GM23338 (cell line): ENCODE results near the gene AK6. TPM values are rescaled to one million over a fixed set of nuclear protein-coding genes. Genes with fewer than 3 reads are reported as not detected.

ENCODE experiments used
- ATAC-seq: fragments of 200-7000 bp; cut with Tn5 transposase; 3 replicates; pipeline ENCODE4 v1.9.1; 2020
- DNase-seq: peaks from one replicate; pipeline ENCODE4 v3.0.0-alpha.2; 2015; ENCODE audit warnings: low spot score
- H2AFZ ChIP-seq: fragments of 200-600 bp; sonication (generic); 2 replicates; pipeline ENCODE4 v1.8.0; 2016; ENCODE audit warnings: antibody characterized with exemption, mild to moderate bottlenecking, moderate library complexity
- H3F3A ChIP-seq: fragments of 200-600 bp; sonication (generic); replicated peaks from 2 replicates; pipeline ENCODE4 v1.8.0; 2017; ENCODE audit warnings: antibody characterized with exemption, mixed run types, low read depth
- H3K27ac ChIP-seq: fragments of 200-600 bp; sonication (generic); 2 replicates; pipeline ENCODE4 v1.6.1; 2016; ENCODE audit warnings: low read depth
- H3K27me3 ChIP-seq: fragments of 200-600 bp; sonication (generic); 2 replicates; pipeline ENCODE4 v1.8.0; 2016; ENCODE audit warnings: mild to moderate bottlenecking, mixed run types, moderate library complexity; ENCODE audit not compliant: insufficient read depth
- H3K36me3 ChIP-seq: fragments of 200-600 bp; sonication (generic); 2 replicates; pipeline ENCODE4 v1.8.0; 2016; ENCODE audit warnings: mild to moderate bottlenecking; ENCODE audit not compliant: insufficient read depth
- H3K4me1 ChIP-seq: fragments of 200-600 bp; sonication (generic); 2 replicates; pipeline ENCODE4 v1.8.0; 2016; ENCODE audit warnings: mild to moderate bottlenecking, moderate library complexity; ENCODE audit not compliant: insufficient read depth
- H3K4me2 ChIP-seq: fragments of 200-600 bp; sonication (generic); 2 replicates; pipeline ENCODE4 v1.7.1; 2017; ENCODE audit warnings: mixed run types
- H3K4me3 ChIP-seq: fragments of 200-600 bp; sonication (generic); 2 replicates; pipeline ENCODE4 v1.6.1; 2016; ENCODE audit warnings: mixed run types
- H3K79me2 ChIP-seq: fragments of 200-600 bp; sonication (generic); replicated peaks from 2 replicates; pipeline ENCODE4 v1.8.0; 2017; ENCODE audit warnings: mild to moderate bottlenecking; ENCODE audit not compliant: insufficient read depth
- H3K9me2 ChIP-seq: fragments of 200-600 bp; sonication (generic); 2 replicates; pipeline ENCODE4 v1.8.0; 2017; ENCODE audit not compliant: insufficient read depth
- H4K20me1 ChIP-seq: fragments of 200-600 bp; sonication (generic); replicated peaks from 2 replicates; pipeline ENCODE4 v1.8.0; 2017; ENCODE audit warnings: mild to moderate bottlenecking; ENCODE audit not compliant: insufficient read depth
- H3K27ac Mint-ChIP-seq: 2 replicates; pipeline ENCODE4 v1.8.0; 2020; ENCODE audit warnings: inconsistent platforms, mild to moderate bottlenecking, moderate library complexity, mixed read lengths
- H3K27me3 Mint-ChIP-seq: 3 replicates; pipeline ENCODE4 v1.8.0; 2022; ENCODE audit warnings: low read depth, mild to moderate bottlenecking, moderate library complexity, mixed read lengths, inconsistent platforms; ENCODE audit not compliant: insufficient read depth, poor library complexity
- H3K36me3 Mint-ChIP-seq: 3 replicates; pipeline ENCODE4 v1.8.0; 2021; ENCODE audit warnings: low read depth, mild to moderate bottlenecking, inconsistent platforms, moderate library complexity, mixed read lengths
- H3K4me1 Mint-ChIP-seq: 3 replicates; pipeline ENCODE4 v1.8.0; 2020; ENCODE audit warnings: mild to moderate bottlenecking, inconsistent platforms, mixed read lengths
- H3K4me3 Mint-ChIP-seq: 3 replicates; pipeline ENCODE4 v1.8.0; 2021; ENCODE audit warnings: moderate library complexity, mild to moderate bottlenecking, inconsistent platforms, mixed read lengths
- H3K9me3 Mint-ChIP-seq: 3 replicates; pipeline ENCODE4 v1.8.0; 2020; ENCODE audit warnings: moderate library complexity, mild to moderate bottlenecking, inconsistent platforms, mixed read lengths
- CREB1 ChIP-seq: fragments of 250-450 bp; sonication (Bioruptor Pico); IDR thresholded peaks from 2 replicates; pipeline ENCODE4 v1.5.0; 2020; ENCODE audit warnings: low read depth, mild to moderate bottlenecking, moderate library complexity
- EZH2phosphoT487 ChIP-seq: fragments of 200-600 bp; sonication (generic); IDR thresholded peaks from one replicate; pipeline ENCODE4 v1.8.1; 2018; ENCODE audit warnings: antibody characterized with exemption; ENCODE audit not compliant: unreplicated experiment
- JUNB ChIP-seq: IDR thresholded peaks from one replicate; pipeline ENCODE4 v1.6.1; 2016; ENCODE audit warnings: antibody characterized with exemption; ENCODE audit not compliant: unreplicated experiment
- NANOG ChIP-seq: IDR thresholded peaks from 2 replicates; pipeline ENCODE4 v1.6.1; 2016; ENCODE audit warnings: antibody characterized with exemption, borderline replicate concordance
- POLR2AphosphoS5 ChIP-seq: IDR thresholded peaks from 2 replicates; pipeline ENCODE4 v1.6.1; 2016; ENCODE audit warnings: antibody characterized with exemption, low read depth
- ZNF114 ChIP-seq: fragments of 250-450 bp; sonication (Bioruptor Pico); IDR thresholded peaks from 2 replicates; pipeline ENCODE4 v1.5.0; 2020; ENCODE audit warnings: mild to moderate bottlenecking, moderate library complexity
- ZNF331 ChIP-seq: fragments of 250-450 bp; sonication (Bioruptor Pico); IDR thresholded peaks from 2 replicates; pipeline ENCODE4 v1.5.0; 2020; ENCODE audit warnings: low read depth, mild to moderate bottlenecking, moderate library complexity
- ZNF462 ChIP-seq: fragments of 250-450 bp; sonication (Bioruptor Pico); IDR thresholded peaks from 2 replicates; pipeline ENCODE4 v1.5.0; 2020; ENCODE audit warnings: mild to moderate bottlenecking, moderate library complexity
- polyA plus RNA-seq: library from polyadenylated mRNA; unstranded; fragments of >200 nt; fragmentation: Nextera tagmentation; extraction: Ambion mirVana; gene quantifications from 2 replicates; pipeline ENCODE4 v1.2.1, GENCODE V29; 2016
- total RNA-seq: library from RNA; depleted of rRNA; stranded (reverse); fragments of >200 nt; shearing (Covaris generic); gene quantifications from 2 replicates; pipeline ENCODE4 v1.2.3, GENCODE V29; 2014
- TF ChIP-seq, protein P1 (sequence below): IDR thresholded peaks from one replicate; pipeline ENCODE4 v1.6.1; 2018; ENCODE audit warnings: antibody characterized with exemption; ENCODE audit not compliant: unreplicated experiment
- TF ChIP-seq, protein P2 (sequence below): IDR thresholded peaks from 2 replicates; pipeline ENCODE4 v1.6.1; 2016; ENCODE audit warnings: antibody characterized with exemption
- TF ChIP-seq, protein P3 (sequence below), 2 experiments: fragments of 200-600 bp in 1 of 2; sonication (generic) in 1 of 2; conservative IDR thresholded peaks; 2 replicates each; pipeline versions ENCODE4 v1.5.1 to v1.6.1; 2016 to 2017; ENCODE audit warnings: antibody characterized with exemption in 2 of 2, low read depth in 2 of 2, mild to moderate bottlenecking in 2 of 2, moderate library complexity in 1 of 2

The AK6 gene
- total and polyA plus RNA-seq, 2 experiments from 2014 or later, result 37.3 to 260 TPM

DNA sequence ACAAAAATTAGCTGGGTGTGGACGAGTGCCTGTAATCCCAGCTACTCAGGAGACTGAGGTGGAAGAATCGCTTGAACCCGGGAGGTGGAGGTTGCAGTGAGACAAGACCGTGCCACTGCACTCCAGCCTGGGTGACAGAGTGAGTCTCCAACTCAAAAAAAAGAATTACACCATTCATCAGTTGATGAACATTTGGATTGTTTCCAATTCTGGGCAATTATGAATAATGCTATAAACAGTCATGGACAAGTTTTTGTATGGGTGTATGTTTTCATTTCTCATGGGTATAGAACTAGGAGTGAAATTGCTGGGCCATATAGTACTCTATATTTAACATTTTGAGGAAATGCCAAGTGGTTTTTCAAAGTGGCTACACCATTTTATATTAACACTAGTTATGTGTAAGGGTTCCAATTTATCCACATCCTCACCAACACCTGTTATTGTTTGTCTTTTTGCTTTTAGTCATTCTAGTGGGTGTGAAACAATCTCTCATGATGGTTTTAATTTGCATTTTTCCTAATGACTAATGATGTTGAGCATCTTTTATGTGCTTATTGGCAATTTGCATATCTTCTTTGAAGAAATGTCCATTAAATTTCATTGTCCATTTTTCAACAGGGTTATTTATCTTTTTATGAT is 27.7 kb downstream of the AK6 start (continued):
- TF ChIP-seq, protein P1, sequence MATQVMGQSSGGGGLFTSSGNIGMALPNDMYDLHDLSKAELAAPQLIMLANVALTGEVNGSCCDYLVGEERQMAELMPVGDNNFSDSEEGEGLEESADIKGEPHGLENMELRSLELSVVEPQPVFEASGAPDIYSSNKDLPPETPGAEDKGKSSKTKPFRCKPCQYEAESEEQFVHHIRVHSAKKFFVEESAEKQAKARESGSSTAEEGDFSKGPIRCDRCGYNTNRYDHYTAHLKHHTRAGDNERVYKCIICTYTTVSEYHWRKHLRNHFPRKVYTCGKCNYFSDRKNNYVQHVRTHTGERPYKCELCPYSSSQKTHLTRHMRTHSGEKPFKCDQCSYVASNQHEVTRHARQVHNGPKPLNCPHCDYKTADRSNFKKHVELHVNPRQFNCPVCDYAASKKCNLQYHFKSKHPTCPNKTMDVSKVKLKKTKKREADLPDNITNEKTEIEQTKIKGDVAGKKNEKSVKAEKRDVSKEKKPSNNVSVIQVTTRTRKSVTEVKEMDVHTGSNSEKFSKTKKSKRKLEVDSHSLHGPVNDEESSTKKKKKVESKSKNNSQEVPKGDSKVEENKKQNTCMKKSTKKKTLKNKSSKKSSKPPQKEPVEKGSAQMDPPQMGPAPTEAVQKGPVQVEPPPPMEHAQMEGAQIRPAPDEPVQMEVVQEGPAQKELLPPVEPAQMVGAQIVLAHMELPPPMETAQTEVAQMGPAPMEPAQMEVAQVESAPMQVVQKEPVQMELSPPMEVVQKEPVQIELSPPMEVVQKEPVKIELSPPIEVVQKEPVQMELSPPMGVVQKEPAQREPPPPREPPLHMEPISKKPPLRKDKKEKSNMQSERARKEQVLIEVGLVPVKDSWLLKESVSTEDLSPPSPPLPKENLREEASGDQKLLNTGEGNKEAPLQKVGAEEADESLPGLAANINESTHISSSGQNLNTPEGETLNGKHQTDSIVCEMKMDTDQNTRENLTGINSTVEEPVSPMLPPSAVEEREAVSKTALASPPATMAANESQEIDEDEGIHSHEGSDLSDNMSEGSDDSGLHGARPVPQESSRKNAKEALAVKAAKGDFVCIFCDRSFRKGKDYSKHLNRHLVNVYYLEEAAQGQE, result no peak
- TF ChIP-seq, protein P2, sequence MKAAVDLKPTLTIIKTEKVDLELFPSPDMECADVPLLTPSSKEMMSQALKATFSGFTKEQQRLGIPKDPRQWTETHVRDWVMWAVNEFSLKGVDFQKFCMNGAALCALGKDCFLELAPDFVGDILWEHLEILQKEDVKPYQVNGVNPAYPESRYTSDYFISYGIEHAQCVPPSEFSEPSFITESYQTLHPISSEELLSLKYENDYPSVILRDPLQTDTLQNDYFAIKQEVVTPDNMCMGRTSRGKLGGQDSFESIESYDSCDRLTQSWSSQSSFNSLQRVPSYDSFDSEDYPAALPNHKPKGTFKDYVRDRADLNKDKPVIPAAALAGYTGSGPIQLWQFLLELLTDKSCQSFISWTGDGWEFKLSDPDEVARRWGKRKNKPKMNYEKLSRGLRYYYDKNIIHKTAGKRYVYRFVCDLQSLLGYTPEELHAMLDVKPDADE, result no peak
- TF ChIP-seq ZNF331, result no peak

- no peaks in the 10 kb centered on the region for H4K20me1 ChIP-seq
- no peak overlapping the region for H3K27ac Mint-ChIP-seq
- no peak overlapping the region for H3K4me3 ChIP-seq
- ATAC-seq, result no peak
- peaks cover 3% of the 10 kb centered on the region; the same call in 1 of the 3 replicates for H3K36me3 Mint-ChIP-seq
- H3K27ac ChIP-seq, result no peak overlapping the region
- H3K36me3 ChIP-seq, result no peaks in the 10 kb centered on the region
- 0 out of 2 replicates have a peak, but pooled peaks cover 5% of the 10 kb centered on the region for H3K9me2 ChIP-seq
- peak overlapping the region; percentile 5; the same call in 1 of the 2 replicates for H2AFZ ChIP-seq
- peaks cover 4% of the 10 kb centered on the region; the same call in 1 of the 2 replicates for H3K4me1 ChIP-seq
- H3K27me3 Mint-ChIP-seq, result peaks cover 10% of the 10 kb centered on the region
- no peak for DNase-seq
- no peaks in the 10 kb centered on the region for H3K79me2 ChIP-seq
- H3K4me2 ChIP-seq, result no peak overlapping the region
- H3K4me1 Mint-ChIP-seq, result peaks cover 11% of the 10 kb centered on the region; the same call in 2 of the 3 replicates
- no peak for TF ChIP-seq POLR2AphosphoS5
- no peak for TF ChIP-seq NANOG
- TF ChIP-seq EZH2phosphoT487, result no peak
- no peak for TF ChIP-seq ZNF331
- TF ChIP-seq ZNF462 (CRISPR knock-in tag), result no peak
- no peak for TF ChIP-seq CREB1 (CRISPR knock-in tag)
- TF ChIP-seq, protein P3, sequence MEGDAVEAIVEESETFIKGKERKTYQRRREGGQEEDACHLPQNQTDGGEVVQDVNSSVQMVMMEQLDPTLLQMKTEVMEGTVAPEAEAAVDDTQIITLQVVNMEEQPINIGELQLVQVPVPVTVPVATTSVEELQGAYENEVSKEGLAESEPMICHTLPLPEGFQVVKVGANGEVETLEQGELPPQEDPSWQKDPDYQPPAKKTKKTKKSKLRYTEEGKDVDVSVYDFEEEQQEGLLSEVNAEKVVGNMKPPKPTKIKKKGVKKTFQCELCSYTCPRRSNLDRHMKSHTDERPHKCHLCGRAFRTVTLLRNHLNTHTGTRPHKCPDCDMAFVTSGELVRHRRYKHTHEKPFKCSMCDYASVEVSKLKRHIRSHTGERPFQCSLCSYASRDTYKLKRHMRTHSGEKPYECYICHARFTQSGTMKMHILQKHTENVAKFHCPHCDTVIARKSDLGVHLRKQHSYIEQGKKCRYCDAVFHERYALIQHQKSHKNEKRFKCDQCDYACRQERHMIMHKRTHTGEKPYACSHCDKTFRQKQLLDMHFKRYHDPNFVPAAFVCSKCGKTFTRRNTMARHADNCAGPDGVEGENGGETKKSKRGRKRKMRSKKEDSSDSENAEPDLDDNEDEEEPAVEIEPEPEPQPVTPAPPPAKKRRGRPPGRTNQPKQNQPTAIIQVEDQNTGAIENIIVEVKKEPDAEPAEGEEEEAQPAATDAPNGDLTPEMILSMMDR (conservative IDR thresholded peaks at IDR 0.05; ENCODE audit: low read depth in 2 of 2), result no peak
- no peak for TF ChIP-seq JUNB
- TF ChIP-seq ZNF114 (CRISPR knock-in tag), result no peak
- peaks cover 4% of the 10 kb centered on the region; the same call in 2 of the 3 replicates for H3K9me3 Mint-ChIP-seq
- no peaks in the 10 kb centered on the region for H3F3A ChIP-seq
- H3K27me3 ChIP-seq, result no peaks in the 10 kb centered on the region
- H3K4me3 Mint-ChIP-seq, result no peak overlapping the region
These were observed 33.9 kb downstream of the AK6 start for GRCh38 chr5:69335341-69335935.
